Stimulated activated naive CD8-positive, alpha-beta T cell treated with anti-CD3 and anti-CD28 coated beads, Interleukin-15, amount 100 ng/mL, for 72 hours (primary cell): Measurements from ENCODE around the gene MLPH.

Experiments
- ATAC-seq: fragments of 150-1000 bp; cut with Tn5 transposase; 2 replicates; pipeline ENCODE4 v1.10.0; 2021; ENCODE audit warnings: mild to moderate bottlenecking, moderate library complexity
- DNase-seq, 2 donors: peaks; one replicate each; pipeline ENCODE4 v3.0.0; 2021 to 2022
- H3K27ac Mint-ChIP-seq, 2 donors: one replicate each; pipeline ENCODE4 v1.8.0; 2022; ENCODE audit warnings: mild to moderate bottlenecking in 2 of 2, mixed read lengths in 2 of 2, moderate library complexity in 2 of 2
- H3K27me3 Mint-ChIP-seq: one replicate; pipeline ENCODE4 v1.8.0; 2022; ENCODE audit warnings: mixed read lengths
- H3K4me1 Mint-ChIP-seq: one replicate; pipeline ENCODE4 v1.8.0; 2022; ENCODE audit warnings: mild to moderate bottlenecking, mixed read lengths
- H3K4me3 Mint-ChIP-seq, 2 donors: one replicate each; pipeline ENCODE4 v1.8.0; 2022; ENCODE audit warnings: mild to moderate bottlenecking in 2 of 2, mixed read lengths in 2 of 2, moderate library complexity in 1 of 2
- H3K9me3 Mint-ChIP-seq, 2 donors: one replicate each; pipeline ENCODE4 v1.8.0; 2022; ENCODE audit warnings: mixed read lengths in 2 of 2

Gene MLPH

DNA sequence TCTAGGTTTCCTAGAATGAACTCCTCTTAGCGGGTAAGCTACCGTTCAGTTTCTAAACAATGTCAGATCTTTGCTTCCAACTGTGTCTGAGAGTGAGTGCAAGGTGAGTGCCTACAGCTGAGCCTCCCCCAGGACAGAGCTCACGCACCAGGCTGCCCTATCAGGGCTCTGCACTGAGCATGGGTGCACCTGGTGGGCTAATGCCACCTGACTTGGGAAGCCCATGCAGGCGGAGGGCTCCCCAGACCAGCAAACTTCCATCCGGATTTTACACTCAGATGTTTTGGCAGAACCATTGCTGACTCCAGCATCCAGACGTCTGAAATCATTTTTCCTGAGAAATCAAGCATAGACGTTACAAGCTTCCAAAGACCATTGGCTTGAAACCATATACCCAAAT, 16.1 kb upstream of the MLPH start:
- H3K27ac Mint-ChIP-seq: no peak overlapping the region
- no peak for DNase-seq
- H3K9me3 Mint-ChIP-seq: no peaks in the 10 kb centered on the region
- H3K27me3 Mint-ChIP-seq: peaks cover 2% of the 10 kb centered on the region
- peaks cover 33% of the 10 kb centered on the region for H3K4me1 Mint-ChIP-seq
- no peak for ATAC-seq
- no peak overlapping the region for H3K4me3 Mint-ChIP-seq

GRCh38 chr2:237471438-237472186, 15.4 kb upstream of the MLPH start:
- H3K27ac Mint-ChIP-seq: no peak overlapping the region
- H3K4me3 Mint-ChIP-seq: no peak overlapping the region
- DNase-seq: peak; percentile 45 to 46
- ATAC-seq: peak; percentile 46
- H3K4me1 Mint-ChIP-seq: peaks cover 37% of the 10 kb centered on the region
- H3K27me3 Mint-ChIP-seq: peaks cover 9% of the 10 kb centered on the region
- H3K9me3 Mint-ChIP-seq: no peaks in the 10 kb centered on the region

DNA sequence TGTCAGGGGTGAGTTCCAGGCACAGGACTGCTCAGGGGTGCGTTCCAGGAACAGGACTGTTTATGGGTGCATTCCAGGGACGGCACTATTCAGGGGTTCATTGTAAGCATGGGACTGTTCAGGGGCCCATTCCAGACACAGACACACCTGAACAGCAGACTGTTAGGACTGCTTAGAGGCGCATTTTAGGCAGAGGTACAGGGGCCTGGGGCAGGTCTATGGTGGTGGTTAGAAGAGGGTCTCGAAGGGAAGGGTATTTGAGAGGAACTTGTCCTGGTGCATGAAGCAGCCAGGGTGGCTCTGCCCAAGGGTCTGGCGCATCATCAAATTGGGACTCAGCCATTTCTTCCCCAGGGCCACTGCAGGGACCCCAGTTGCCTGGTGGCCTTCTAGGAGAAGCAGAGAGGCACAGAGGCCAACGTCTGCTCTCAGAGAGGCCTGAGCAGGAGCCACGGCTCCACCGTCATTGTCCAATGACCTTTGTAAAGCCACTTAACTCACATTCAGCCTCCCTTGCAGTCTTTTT, 14.8 kb upstream of the MLPH start:
- Mint-ChIP-seq H3K9me3 (no peaks in the 10 kb centered on the region), H3K27me3 (peaks cover 16% of the 10 kb centered on the region), H3K27ac (no peak overlapping the region), H3K4me3 (no peak overlapping the region), H3K4me1 (peaks cover 37% of the 10 kb centered on the region)
- DNase-seq: no peak
- ATAC-seq: no peak

- ATAC-seq (no peak), DNase-seq (no peak)
- H3K27ac Mint-ChIP-seq: peak overlapping the region; percentile 9 to 66
- H3K4me1 Mint-ChIP-seq: peaks cover 37% of the 10 kb centered on the region
- no peak overlapping the region for H3K4me3 Mint-ChIP-seq
- H3K9me3 Mint-ChIP-seq: no peaks in the 10 kb centered on the region
- peaks cover 25% of the 10 kb centered on the region for H3K27me3 Mint-ChIP-seq
Measured at GRCh38 chr2:237472909-237473877, 13.9 kb upstream of the MLPH start.

DNA sequence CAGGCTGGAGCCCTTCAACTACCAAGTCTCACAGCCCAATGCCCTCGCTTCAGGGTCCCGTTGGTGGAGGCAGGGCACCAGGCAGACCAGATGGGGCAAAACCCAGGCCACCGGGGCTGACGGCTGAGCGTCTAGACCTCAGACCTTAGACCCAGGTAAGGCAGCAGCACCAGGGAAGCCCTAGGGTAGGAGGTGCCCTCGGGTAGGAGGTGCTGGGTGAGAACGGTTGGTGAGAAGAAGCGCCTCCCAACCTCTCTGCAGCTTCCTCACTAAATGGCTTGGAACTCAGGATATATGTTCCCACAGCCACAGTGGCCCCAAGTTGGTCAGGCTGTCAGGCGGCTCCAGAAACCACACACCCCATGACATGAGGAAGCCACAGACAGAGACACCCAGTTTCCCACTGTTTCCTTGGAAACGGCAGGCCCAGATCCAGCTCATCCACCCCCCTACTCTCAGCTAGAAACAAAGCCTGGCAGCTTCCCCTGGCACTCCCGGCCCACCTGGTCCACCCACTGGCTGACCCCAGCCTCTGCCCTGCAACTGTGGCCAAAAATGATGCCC, 13.1 kb upstream of the MLPH start:
- ATAC-seq (no peak), DNase-seq (no peak)
- Mint-ChIP-seq H3K9me3 (no peaks in the 10 kb centered on the region), H3K4me3 (peak overlapping the region; percentile 27 to 96), H3K27ac (peak overlapping the region; percentile 21 to 66), H3K27me3 (peaks cover 25% of the 10 kb centered on the region), H3K4me1 (peaks cover 37% of the 10 kb centered on the region)

DNA sequence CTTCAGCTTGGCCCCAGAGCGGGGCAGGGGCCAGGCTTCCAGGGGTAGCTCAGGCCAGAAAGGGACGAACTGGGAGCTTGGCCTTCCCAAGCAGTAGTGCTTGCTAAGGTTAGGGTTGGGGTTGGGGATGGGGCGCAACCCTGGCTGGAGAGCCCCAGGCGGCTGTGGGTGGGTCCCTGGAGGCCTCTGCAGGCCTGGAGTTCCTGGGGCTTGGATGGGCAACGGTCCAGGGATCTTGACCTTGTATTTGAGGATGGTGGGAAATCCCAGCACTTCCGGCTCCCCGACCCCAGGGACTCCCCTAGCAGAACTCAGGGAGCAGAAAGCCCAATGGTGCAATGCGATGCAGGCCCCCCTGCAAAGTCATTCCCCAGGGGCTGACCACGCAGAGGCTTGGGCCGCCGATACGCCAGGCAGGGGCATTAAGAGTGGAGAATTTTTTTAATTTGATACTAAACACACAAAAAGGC, 12.6 kb upstream of the MLPH start:
- ATAC-seq (no peak), DNase-seq (no peak)
- Mint-ChIP-seq H3K4me3 (peak overlapping the region; percentile 87 to 96), H3K27me3 (peaks cover 25% of the 10 kb centered on the region), H3K27ac (peak overlapping the region; percentile 96 to 97), H3K4me1 (peaks cover 37% of the 10 kb centered on the region), H3K9me3 (no peaks in the 10 kb centered on the region)

- Mint-ChIP-seq H3K27ac (peak overlapping the region; percentile 96 to 97), H3K9me3 (no peaks in the 10 kb centered on the region), H3K4me1 (peaks cover 37% of the 10 kb centered on the region), H3K4me3 (peak overlapping the region; percentile 87 to 96), H3K27me3 (peaks cover 25% of the 10 kb centered on the region)
- peak; percentile 84 for ATAC-seq
- DNase-seq: peak; percentile 75 to 88
Measured at GRCh38 chr2:237474931-237475703, 11.9 kb upstream of the MLPH start.

DNA sequence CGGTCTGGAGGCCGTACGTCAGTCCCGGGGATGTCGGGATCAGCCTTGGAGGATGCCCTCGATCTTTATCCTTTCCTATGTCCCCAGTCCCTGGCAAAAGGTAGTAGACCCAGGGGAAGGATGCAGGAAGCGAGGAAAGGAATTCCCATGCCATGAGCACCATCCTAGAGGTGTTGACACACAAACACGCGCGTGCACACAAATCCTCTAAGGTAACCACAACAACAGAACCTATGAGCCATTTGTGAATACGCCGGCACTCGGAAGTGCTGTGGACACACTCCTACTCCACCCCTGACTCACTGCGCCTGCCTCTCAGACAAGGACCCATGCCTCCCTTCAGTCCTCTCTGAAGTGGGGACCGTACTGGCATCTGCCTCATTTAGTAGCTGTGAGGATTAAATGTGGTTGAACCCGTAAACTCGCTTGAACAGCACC, 11.3 kb upstream of the MLPH start:
- DNase-seq (peak; percentile 31 to 36), ATAC-seq (peak; percentile 70)
- no peak overlapping the region for H3K27ac Mint-ChIP-seq
- H3K4me1 Mint-ChIP-seq: peaks cover 37% of the 10 kb centered on the region
- H3K9me3 Mint-ChIP-seq: no peaks in the 10 kb centered on the region
- peaks cover 25% of the 10 kb centered on the region for H3K27me3 Mint-ChIP-seq
- H3K4me3 Mint-ChIP-seq: peak overlapping the region; percentile 61 to 80

DNA sequence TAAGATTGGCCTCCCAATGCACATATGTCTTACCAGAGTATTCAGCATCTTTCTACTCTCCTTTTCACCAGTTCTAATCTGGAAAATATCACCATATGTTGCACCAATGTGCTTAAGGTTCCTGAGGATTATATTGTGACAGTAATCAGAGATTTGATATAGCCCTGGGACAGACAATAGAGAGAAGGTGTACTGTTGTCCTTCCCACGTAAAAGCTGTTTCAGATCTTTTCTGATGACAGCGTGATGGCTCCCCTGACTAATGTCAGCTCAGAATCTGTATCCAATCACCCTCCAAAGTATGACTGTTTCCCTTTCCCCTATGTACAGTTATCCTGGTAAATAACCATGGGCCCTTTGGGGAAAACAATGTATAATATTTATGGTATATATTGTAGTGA, 9.0 kb upstream of the MLPH start:
- Mint-ChIP-seq H3K9me3 (no peaks in the 10 kb centered on the region), H3K4me3 (no peak overlapping the region), H3K27ac (no peak overlapping the region), H3K4me1 (peaks cover 29% of the 10 kb centered on the region), H3K27me3 (peaks cover 46% of the 10 kb centered on the region)
- no peak for DNase-seq
- no peak for ATAC-seq

- Mint-ChIP-seq H3K27ac (no peak overlapping the region), H3K27me3 (peaks cover 55% of the 10 kb centered on the region), H3K9me3 (no peaks in the 10 kb centered on the region), H3K4me3 (no peak overlapping the region), H3K4me1 (peaks cover 21% of the 10 kb centered on the region)
- ATAC-seq: no peak
- no peak for DNase-seq
Measured at GRCh38 chr2:237478979-237479378, 8.1 kb upstream of the MLPH start.

DNA sequence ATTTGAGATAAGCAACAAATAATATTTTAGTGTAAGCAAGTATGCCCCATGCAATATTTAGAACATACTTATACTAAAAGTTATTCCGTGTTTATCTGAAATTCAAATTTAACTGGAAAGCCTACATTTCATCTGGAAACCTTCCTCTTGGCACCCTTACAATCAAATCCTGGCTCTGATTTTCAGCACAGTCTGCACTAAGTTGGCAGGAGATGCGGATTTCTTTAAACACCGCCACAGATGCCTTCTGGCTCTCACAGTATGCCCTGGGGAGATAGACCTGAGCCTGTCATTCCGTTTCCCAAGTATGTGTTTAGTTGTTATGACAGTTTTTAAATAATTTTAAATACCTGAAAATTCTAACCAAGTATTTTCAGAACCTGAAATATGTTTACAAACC, 7.3 kb upstream of the MLPH start:
- DNase-seq (no peak), ATAC-seq (no peak)
- H3K27ac Mint-ChIP-seq: no peak overlapping the region
- H3K27me3 Mint-ChIP-seq: peaks cover 63% of the 10 kb centered on the region
- no peaks in the 10 kb centered on the region for H3K9me3 Mint-ChIP-seq
- H3K4me3 Mint-ChIP-seq: no peak overlapping the region
- H3K4me1 Mint-ChIP-seq: peaks cover 14% of the 10 kb centered on the region

DNA sequence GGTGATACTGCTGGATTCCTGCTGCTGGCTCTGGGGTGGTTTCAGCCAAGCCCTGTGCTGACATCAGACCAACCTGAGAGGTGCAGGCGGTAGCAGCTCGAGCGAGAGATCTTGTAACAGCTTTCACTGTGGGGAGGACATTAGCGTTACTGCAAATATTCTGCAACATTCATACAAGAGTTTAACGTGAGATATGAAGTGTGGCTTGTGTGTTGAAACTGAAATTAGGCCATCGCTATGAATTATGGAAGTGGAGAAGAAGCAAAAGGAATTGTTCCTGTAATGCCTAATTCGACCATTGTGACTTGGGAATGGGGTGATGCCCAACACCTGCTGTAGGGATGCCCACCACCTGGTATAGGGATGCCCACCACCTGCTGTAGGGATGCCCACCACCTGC, 6.5 kb upstream of the MLPH start:
- no peak overlapping the region for H3K4me3 Mint-ChIP-seq
- no peak for DNase-seq
- H3K4me1 Mint-ChIP-seq: peaks cover 11% of the 10 kb centered on the region
- ATAC-seq: no peak
- H3K9me3 Mint-ChIP-seq: no peaks in the 10 kb centered on the region
- H3K27me3 Mint-ChIP-seq: peaks cover 71% of the 10 kb centered on the region
- no peak overlapping the region for H3K27ac Mint-ChIP-seq

GRCh38 chr2:237480988-237481525, 6.0 kb upstream of the MLPH start:
- DNase-seq (no peak), ATAC-seq (no peak)
- no peak overlapping the region for H3K27ac Mint-ChIP-seq
- peaks cover 72% of the 10 kb centered on the region for H3K27me3 Mint-ChIP-seq
- no peak overlapping the region for H3K4me3 Mint-ChIP-seq
- H3K4me1 Mint-ChIP-seq: peaks cover 7% of the 10 kb centered on the region
- no peaks in the 10 kb centered on the region for H3K9me3 Mint-ChIP-seq

DNA sequence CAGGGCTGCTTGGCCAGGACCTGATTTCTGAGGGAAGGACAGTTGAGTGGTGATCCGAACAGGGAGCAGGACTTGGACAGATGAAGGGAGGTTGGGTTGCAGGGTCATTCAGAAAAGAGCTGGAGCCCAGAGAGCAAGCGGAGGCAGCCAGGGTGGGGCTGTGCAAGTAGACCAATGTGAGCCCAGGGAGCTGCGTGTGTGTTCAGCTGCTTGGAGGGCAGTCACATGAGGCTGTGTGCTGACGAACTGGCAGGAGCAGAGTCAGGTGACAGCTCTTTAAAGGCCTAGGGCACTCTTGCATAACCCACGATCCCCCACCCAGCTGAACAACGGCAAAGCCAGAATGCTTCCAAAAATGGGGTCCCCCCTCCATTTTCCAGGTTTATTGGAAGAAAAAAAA, 4.6 kb upstream of the MLPH start:
- peaks cover 9% of the 10 kb centered on the region for H3K4me1 Mint-ChIP-seq
- H3K27me3 Mint-ChIP-seq: peaks cover 72% of the 10 kb centered on the region
- H3K4me3 Mint-ChIP-seq: no peak overlapping the region
- H3K9me3 Mint-ChIP-seq: no peaks in the 10 kb centered on the region
- H3K27ac Mint-ChIP-seq: no peak overlapping the region
- no peak for ATAC-seq
- DNase-seq: no peak
